Measurements from ENCODE around the gene ZNF280A. TPM values are rescaled to one million over a fixed set of nuclear protein-coding genes. Genes with fewer than 3 reads are reported as not detected.

Gene ZNF280A
- polyA plus RNA-seq, 1 donor from 2014 or later = not detected

DNA sequence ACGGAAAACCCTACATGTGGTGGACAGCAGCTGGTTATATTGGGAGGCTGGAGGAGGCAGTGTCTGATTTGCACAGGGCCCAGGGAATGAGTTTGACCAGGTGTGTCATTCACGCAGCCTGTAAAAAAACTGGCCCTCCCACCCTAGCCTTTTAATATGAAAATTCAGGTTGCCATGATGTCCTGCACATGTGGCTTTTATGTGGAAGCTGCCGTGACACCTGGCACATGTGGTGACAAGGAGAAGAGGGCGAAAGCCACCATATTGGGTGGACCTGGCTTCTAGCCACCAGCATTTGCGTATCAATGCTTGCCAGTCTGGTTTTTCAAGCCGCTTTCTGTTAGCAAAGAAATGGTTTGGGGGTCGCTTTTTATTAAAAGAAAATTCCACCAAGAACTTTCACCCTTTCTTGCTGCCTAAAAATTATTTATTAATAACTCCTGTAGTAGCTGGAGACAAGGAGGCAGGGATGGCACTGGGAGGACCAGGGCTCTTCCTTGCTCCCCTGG is 54.9 kb downstream of the ZNF280A start:
- no peaks in the 10 kb centered on the region for H3K27me3 ChIP-seq (ENCODE audit: insufficient read depth, low read depth, low read length)

DNA sequence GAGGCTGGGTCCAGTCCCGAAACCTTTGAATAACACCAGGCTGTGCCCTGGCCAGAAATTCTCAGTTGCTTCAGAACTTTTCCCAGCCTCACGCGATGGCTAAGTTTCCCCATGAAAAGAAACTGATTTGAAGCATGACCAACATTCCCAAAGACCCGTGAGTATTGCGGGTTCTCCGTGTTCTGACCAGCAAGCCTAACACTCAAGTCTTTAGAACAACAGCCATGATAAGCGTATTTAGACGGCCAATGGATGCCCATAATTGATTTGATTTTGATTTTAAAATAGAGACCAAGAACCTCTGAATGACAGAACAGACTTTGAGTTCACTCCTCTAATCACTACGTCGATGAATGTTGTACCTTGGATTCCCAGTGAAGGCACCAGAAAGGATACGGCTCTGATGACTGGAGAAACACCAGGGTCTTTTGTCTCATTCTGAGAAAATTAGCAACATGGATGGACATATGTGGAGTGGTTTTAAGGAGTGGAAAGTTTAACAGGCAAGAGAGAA is 55.5 kb downstream of the ZNF280A start:
- no peak for TF ChIP-seq POLR2AphosphoS5 (IDR thresholded peaks at IDR 0.05)
- TF ChIP-seq EP300 (conservative IDR thresholded peaks at IDR 0.05; ENCODE audit: poor library complexity, severe bottlenecking) = no peak
- no peak for TF ChIP-seq MXI1 (conservative IDR thresholded peaks at IDR 0.05; ENCODE audit: poor library complexity, severe bottlenecking)
- H3K27ac ChIP-seq (ENCODE audit: low read length) = no peak overlapping the region
- H3K4me2 ChIP-seq (ENCODE audit: low read length) = no peak overlapping the region
- no peaks in the 10 kb centered on the region for H4K20me1 ChIP-seq (ENCODE audit: insufficient read depth)
- H3K9me2 ChIP-seq (ENCODE audit: insufficient read depth, low read length) = no peaks in the 10 kb centered on the region
- no peaks in the 10 kb centered on the region for H3K27me3 ChIP-seq (ENCODE audit: insufficient read depth, low read depth, low read length)
- H3F3A ChIP-seq (ENCODE audit: insufficient read depth, low read length, poor library complexity, severe bottlenecking) = no peaks in the 10 kb centered on the region
- H2AFZ ChIP-seq (ENCODE audit: low read depth, low read length) = no peak overlapping the region
- H3K9me3 ChIP-seq (ENCODE audit: low read length) = no peaks in the 10 kb centered on the region
- H3K9ac ChIP-seq (ENCODE audit: low read length) = no peak overlapping the region
- H3K4me3 ChIP-seq (ENCODE audit: low read length) = no peak overlapping the region
- no peaks in the 10 kb centered on the region for H3K36me3 ChIP-seq (ENCODE audit: insufficient read depth, low read length)
- no peaks in the 10 kb centered on the region for H3K79me2 ChIP-seq (replicated peaks; ENCODE audit: insufficient read depth, low read length)

More for the DNA sequence above, 54.9 kb downstream of the ZNF280A start:
- H3K9me3 ChIP-seq (ENCODE audit: low read length) = no peaks in the 10 kb centered on the region
- no peaks in the 10 kb centered on the region for H3F3A ChIP-seq (ENCODE audit: insufficient read depth, low read length, poor library complexity, severe bottlenecking)
- H3K27ac ChIP-seq (ENCODE audit: low read length) = no peak overlapping the region
- TF ChIP-seq EP300 (conservative IDR thresholded peaks at IDR 0.05; ENCODE audit: poor library complexity, severe bottlenecking) = no peak
- TF ChIP-seq POLR2AphosphoS5 (IDR thresholded peaks at IDR 0.05) = no peak
- TF ChIP-seq EZH2 (IDR thresholded peaks at IDR 0.05; ENCODE audit: borderline replicate concordance, insufficient read depth, low read length, poor library complexity, severe bottlenecking) = no peak
- TF ChIP-seq, protein P1, sequence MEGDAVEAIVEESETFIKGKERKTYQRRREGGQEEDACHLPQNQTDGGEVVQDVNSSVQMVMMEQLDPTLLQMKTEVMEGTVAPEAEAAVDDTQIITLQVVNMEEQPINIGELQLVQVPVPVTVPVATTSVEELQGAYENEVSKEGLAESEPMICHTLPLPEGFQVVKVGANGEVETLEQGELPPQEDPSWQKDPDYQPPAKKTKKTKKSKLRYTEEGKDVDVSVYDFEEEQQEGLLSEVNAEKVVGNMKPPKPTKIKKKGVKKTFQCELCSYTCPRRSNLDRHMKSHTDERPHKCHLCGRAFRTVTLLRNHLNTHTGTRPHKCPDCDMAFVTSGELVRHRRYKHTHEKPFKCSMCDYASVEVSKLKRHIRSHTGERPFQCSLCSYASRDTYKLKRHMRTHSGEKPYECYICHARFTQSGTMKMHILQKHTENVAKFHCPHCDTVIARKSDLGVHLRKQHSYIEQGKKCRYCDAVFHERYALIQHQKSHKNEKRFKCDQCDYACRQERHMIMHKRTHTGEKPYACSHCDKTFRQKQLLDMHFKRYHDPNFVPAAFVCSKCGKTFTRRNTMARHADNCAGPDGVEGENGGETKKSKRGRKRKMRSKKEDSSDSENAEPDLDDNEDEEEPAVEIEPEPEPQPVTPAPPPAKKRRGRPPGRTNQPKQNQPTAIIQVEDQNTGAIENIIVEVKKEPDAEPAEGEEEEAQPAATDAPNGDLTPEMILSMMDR (IDR thresholded peaks at IDR 0.05; ENCODE audit: poor library complexity, severe bottlenecking) = no peak
- TF ChIP-seq RAD21 (conservative IDR thresholded peaks at IDR 0.05) = no peak
- TF ChIP-seq, protein P2, sequence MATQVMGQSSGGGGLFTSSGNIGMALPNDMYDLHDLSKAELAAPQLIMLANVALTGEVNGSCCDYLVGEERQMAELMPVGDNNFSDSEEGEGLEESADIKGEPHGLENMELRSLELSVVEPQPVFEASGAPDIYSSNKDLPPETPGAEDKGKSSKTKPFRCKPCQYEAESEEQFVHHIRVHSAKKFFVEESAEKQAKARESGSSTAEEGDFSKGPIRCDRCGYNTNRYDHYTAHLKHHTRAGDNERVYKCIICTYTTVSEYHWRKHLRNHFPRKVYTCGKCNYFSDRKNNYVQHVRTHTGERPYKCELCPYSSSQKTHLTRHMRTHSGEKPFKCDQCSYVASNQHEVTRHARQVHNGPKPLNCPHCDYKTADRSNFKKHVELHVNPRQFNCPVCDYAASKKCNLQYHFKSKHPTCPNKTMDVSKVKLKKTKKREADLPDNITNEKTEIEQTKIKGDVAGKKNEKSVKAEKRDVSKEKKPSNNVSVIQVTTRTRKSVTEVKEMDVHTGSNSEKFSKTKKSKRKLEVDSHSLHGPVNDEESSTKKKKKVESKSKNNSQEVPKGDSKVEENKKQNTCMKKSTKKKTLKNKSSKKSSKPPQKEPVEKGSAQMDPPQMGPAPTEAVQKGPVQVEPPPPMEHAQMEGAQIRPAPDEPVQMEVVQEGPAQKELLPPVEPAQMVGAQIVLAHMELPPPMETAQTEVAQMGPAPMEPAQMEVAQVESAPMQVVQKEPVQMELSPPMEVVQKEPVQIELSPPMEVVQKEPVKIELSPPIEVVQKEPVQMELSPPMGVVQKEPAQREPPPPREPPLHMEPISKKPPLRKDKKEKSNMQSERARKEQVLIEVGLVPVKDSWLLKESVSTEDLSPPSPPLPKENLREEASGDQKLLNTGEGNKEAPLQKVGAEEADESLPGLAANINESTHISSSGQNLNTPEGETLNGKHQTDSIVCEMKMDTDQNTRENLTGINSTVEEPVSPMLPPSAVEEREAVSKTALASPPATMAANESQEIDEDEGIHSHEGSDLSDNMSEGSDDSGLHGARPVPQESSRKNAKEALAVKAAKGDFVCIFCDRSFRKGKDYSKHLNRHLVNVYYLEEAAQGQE (IDR thresholded peaks at IDR 0.05; ENCODE audit: borderline replicate concordance) = no peak
- no peak for TF ChIP-seq TAF1 (IDR thresholded peaks at IDR 0.05; ENCODE audit: low read depth)
- TF ChIP-seq MXI1 (conservative IDR thresholded peaks at IDR 0.05; ENCODE audit: poor library complexity, severe bottlenecking) = no peak
- TF ChIP-seq SMC3 (conservative IDR thresholded peaks at IDR 0.05; ENCODE audit: poor library complexity) = no peak
- H2AFZ ChIP-seq (ENCODE audit: low read depth, low read length) = no peak overlapping the region
- no peak overlapping the region for H3K4me3 ChIP-seq (ENCODE audit: low read length)
- no peaks in the 10 kb centered on the region for H4K20me1 ChIP-seq (ENCODE audit: insufficient read depth)
- H3K4me2 ChIP-seq (ENCODE audit: low read length) = no peak overlapping the region
- no peak overlapping the region for H3K9ac ChIP-seq (ENCODE audit: low read length)
- H3K36me3 ChIP-seq (ENCODE audit: insufficient read depth, low read length) = no peaks in the 10 kb centered on the region
- no peaks in the 10 kb centered on the region for H3K79me2 ChIP-seq (replicated peaks; ENCODE audit: insufficient read depth, low read length)
- no peaks in the 10 kb centered on the region for H3K9me2 ChIP-seq (ENCODE audit: insufficient read depth, low read length)
